H1 (cell line): ENCODE results near the gene SHC1.

ENCODE experiments used
- CTCF ChIP-seq, 3 experiments: IDR thresholded peaks; 1 replicate in 2 of 3; 2 replicates in 1 of 3; pipeline versions ENCODE4 v1.5.1 to v1.6.1; 2011; ENCODE audit warnings: low read length in 3 of 3, mild to moderate bottlenecking in 3 of 3, inconsistent platforms in 2 of 3, low read depth in 1 of 3, moderate library complexity in 1 of 3; ENCODE audit not compliant: insufficient read depth in 1 of 3; ENCODE audit errors: control extremely low read depth in 1 of 3
- POLR2A ChIP-seq, 2 experiments: IDR thresholded peaks; 1 replicate in 1 of 2; 2 replicates in 1 of 2; pipeline ENCODE4 v1.6.1; 2011; ENCODE audit warnings: low read depth in 2 of 2, low read length in 2 of 2, mild to moderate bottlenecking in 2 of 2; ENCODE audit errors: control extremely low read depth in 1 of 2

- no peak for TF ChIP-seq CTCF (IDR thresholded peaks at IDR 0.05; ENCODE audit: control extremely low read depth in 1 of 3, insufficient read depth in 1 of 3, low read depth in 1 of 3, low read length in 3 of 3)
- TF ChIP-seq POLR2A (IDR thresholded peaks at IDR 0.05; ENCODE audit: control extremely low read depth in 1 of 2, low read depth in 2 of 2, low read length in 2 of 2), result no peak
Observed at GRCh38 chr1:155017946-155018316, 47.4 kb upstream of the SHC1 start.
